ENCODE results near the gene CLPTM1L. TPM values are rescaled to one million over a fixed set of nuclear protein-coding genes. Genes with fewer than 3 reads are reported as not detected.

The CLPTM1L gene
- total RNA-seq, 1 donor from 2014 or later, result 34.2 TPM

DNA sequence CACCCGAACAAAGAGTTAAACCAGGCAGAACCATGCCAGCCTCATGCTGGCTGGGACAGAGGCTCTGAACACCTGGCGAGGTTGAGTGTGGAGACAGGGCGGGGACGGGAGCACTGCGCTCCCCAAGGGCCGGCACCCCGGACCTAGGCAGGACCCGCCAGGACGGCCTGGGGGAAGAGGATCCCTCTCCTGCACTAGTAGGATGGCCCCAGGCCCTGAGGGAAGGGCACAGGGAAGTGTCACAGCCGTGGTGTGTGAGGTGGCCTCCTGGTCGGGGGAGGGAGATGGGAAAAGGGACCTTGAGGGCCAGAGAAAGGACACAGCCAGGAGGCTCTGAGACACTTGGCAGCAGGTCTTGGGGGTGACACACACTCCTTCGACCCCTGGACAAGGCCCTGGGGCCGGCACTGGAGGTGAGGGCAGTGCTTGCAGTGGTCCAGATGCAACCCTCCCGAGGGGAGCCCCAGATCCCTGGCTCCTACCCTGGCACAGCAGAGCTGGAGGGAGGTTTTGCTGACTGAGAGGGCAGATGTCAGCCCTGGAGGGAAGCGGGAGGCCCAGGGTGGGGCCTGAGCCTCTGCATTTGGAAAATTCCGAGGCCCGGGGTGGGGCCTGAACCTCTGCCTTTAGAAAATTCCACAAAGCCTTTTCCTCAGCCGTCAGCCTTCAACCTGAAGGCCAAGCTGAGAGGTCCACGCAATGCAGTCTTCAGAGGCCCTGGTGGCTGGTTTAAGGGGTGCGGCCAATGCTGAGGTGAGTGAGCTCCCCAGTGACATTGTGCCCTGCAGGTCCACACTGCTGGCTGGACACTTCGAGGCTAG, 25.3 kb downstream of the CLPTM1L start:
- TF ChIP-seq, protein P1, sequence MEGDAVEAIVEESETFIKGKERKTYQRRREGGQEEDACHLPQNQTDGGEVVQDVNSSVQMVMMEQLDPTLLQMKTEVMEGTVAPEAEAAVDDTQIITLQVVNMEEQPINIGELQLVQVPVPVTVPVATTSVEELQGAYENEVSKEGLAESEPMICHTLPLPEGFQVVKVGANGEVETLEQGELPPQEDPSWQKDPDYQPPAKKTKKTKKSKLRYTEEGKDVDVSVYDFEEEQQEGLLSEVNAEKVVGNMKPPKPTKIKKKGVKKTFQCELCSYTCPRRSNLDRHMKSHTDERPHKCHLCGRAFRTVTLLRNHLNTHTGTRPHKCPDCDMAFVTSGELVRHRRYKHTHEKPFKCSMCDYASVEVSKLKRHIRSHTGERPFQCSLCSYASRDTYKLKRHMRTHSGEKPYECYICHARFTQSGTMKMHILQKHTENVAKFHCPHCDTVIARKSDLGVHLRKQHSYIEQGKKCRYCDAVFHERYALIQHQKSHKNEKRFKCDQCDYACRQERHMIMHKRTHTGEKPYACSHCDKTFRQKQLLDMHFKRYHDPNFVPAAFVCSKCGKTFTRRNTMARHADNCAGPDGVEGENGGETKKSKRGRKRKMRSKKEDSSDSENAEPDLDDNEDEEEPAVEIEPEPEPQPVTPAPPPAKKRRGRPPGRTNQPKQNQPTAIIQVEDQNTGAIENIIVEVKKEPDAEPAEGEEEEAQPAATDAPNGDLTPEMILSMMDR (IDR thresholded peaks at IDR 0.05; ENCODE audit: borderline replicate concordance), result no peak
- Histone ChIP-seq H3K36me3 (peaks cover 71% of the 10 kb centered on the region), H3K4me3 (no peak overlapping the region), H3K27me3 (ENCODE audit: low read depth) (no peaks in the 10 kb centered on the region), H3K27ac (replicated peaks) (no peak overlapping the region), H3K9me3 (replicated peaks) (no peaks in the 10 kb centered on the region), H3K4me1 (peaks cover 7% of the 10 kb centered on the region)
- intact Hi-C loops (cut with micrococcal nuclease), result no loop called here
- DNase-seq, result no peak

DNA sequence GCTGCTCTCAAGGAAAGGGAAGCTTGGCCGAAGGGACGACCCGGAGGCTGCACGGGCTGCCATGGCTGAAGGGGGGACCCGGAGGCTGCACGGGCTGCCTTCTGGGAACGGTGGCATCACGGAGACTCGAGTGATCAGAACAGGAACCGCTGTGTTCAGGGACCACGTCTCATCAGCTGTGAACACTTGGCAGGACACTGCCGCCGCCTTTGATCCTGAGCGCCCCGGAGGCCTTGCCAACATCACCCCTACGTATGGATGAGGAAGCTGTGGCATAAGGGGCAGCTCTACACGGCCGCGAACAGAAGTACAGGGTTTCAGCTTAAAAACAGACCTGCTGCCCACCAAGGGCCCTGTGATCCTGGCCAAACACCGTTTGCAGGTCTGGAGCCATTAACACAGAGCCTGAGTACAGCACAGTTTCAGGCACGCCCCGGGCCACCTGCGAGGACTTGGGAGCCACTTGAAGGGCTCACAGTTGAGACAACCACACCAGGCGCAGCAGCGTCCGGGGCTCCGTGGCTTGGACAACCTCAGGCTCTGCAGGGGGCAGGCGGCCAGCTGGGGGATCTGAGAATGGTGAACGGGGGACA, 26.1 kb downstream of the CLPTM1L start:
- TF ChIP-seq, protein P1 (IDR thresholded peaks at IDR 0.05; ENCODE audit: borderline replicate concordance), result no peak
- no peak for DNase-seq
- H3K27me3 ChIP-seq (ENCODE audit: low read depth), result no peaks in the 10 kb centered on the region
- H3K4me1 ChIP-seq, result peaks cover 7% of the 10 kb centered on the region
- no peak overlapping the region for H3K27ac ChIP-seq (replicated peaks)
- intact Hi-C loops (cut with micrococcal nuclease), result no loop called here
- H3K9me3 ChIP-seq (replicated peaks), result no peaks in the 10 kb centered on the region
- peaks cover 62% of the 10 kb centered on the region for H3K36me3 ChIP-seq
- H3K4me3 ChIP-seq, result no peak overlapping the region

DNA sequence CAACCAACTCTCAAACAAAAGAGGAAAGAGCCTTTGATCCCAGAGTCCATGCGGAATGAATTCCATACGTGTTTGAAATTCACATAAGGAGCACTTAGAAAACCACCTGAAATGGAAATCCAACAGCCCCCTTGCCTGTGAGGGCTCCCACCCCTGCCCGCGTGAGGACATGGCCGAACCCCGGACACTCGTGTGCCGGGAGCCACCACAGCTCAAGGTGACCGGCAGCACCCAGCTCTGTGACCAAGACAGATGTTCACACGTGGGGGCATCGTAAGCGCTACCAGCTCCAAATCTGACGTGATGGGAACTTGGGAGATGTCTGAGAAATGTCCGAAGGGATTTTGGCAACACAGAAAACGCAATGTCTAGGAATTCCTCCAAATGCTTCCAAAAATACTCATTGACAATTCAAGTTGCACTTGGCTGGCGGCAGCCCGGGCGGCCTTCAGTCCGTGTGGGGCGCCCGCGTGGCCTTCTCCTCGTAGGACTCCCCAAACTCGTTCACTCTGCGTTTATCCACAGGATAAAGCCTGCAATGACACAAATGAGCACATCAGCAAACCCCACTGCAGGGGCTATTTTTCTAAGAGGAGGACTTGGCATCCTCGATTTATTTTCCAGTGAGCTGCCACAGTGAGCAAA, 26.9 kb downstream of the CLPTM1L start:
- intact Hi-C loops (cut with micrococcal nuclease), result no loop called here
- Histone ChIP-seq H3K4me1 (peaks cover 7% of the 10 kb centered on the region), H3K4me3 (no peak overlapping the region), H3K27me3 (ENCODE audit: low read depth) (no peaks in the 10 kb centered on the region), H3K9me3 (replicated peaks) (no peaks in the 10 kb centered on the region), H3K36me3 (peaks cover 55% of the 10 kb centered on the region), H3K27ac (replicated peaks) (no peak overlapping the region)
- TF ChIP-seq, protein P1 (IDR thresholded peaks at IDR 0.05; ENCODE audit: borderline replicate concordance), result no peak
- DNase-seq, result no peak

DNA sequence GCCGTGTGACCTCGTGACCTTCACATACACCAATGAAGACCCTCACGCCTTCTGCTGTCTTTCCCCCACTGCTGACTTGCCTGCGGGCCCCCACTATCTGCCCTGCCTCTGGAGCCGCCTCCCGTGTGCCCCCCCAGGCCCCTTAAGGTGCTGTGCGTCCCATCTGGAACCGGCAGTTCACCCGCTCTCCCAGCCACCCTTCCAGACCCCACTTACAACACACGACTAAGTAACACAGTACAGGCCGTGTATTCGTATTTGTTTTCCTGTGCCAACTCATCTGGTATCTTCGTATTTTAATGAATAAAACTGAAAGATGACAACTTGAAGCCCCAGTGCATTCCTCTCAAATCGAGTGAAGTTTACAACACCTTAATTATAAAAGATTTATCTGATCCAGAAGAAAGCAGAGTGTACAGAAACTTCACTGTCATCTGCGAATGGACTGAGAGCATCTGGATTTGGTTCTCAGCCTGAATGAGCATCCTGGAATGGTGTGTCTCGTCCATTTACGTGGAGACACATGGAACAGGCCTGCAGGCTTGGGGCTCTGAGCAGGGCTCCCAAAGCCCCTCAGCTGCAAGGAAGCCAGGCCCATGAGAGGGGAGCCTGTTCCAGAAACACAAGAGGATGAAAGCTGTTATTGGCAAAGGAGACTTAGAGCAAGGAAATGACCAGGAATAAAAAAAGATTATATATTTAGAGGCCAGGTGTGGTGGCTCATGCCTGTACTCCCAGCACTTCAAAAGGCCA, 28.1 kb downstream of the CLPTM1L start:
- intact Hi-C loops (cut with micrococcal nuclease), result no loop called here
- DNase-seq, result no peak
- Histone ChIP-seq H3K4me1 (peaks cover 7% of the 10 kb centered on the region), H3K27ac (replicated peaks) (no peak overlapping the region), H3K27me3 (ENCODE audit: low read depth) (peaks cover 7% of the 10 kb centered on the region), H3K4me3 (no peak overlapping the region), H3K9me3 (replicated peaks) (no peaks in the 10 kb centered on the region), H3K36me3 (peaks cover 42% of the 10 kb centered on the region)
- TF ChIP-seq, protein P1 (IDR thresholded peaks at IDR 0.05; ENCODE audit: borderline replicate concordance), result no peak

All from left ventricle myocardium inferior (tissue), 1 donor.